Nucleus accumbens (tissue), 56 donors: ENCODE measurements around the gene CCDC60.
"Not testable (repeated sequence)": the region's sequence is repeated elsewhere in the genome, so short reads cannot be mapped to it uniquely, and the experiment has no call there.

ENCODE experiments used
- DNase-seq, 56 donors: peaks; one replicate each; lab custom pipeline; 2025; lab: John Stamatoyannopoulos, UW

CCDC60 gene

DNA sequence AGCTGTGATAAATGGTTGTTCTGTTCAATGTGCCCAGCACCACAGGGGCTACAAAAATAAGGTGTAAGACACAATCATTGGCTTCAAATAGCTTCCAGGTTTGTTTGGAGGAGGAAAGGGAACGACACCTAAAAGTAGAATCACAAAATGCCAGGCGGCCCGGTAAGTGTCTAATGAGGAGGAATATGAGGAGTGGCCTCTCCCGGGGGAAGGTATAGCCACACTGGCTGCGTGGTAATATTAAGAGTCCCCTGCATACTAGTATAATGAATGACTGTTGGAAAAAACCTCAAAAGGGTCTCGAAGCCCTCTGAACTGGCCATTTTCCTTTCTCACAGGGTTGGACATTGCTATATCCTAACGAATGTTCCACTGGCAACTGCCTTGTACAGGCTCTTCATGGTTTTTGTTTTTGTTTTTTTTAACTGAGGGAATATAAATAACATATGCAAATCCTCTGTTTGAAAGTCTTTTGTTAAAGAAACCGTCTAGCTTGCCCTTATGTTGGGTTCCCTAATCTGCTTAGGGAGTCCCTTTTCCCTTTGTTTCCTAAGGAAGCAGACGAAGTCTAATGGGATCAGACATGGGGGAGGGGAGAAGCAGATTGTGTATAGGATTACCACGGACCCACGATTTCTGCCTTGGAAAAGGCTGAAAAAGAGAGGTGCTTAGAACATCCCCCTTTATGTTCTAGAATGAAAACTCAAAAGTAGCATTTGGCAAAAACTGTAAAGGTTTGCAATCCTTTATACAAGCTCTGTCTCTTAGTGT is 4.2 kb downstream of the CCDC60 start:
- DNase-seq: no peak

DNA sequence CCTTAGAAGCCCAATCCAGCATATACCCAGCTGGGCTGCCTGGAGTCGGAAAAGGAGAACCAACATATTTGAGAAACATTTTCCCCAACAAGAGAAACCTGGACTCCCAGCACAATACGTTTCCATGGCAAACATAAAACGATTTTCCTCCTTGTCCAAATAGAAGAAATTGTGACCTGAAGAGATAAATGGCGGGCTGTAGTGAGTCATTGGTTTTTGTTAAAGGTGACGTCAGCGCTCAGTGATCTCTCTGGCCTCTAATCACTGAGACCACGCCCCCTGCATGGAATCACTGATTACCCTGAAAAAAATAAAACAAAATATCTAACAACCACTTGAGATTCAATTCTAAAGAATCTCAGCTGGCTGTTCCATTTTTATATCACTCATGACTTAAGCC is 6.0 kb downstream of the CCDC60 start:
- DNase-seq: no peak

DNA sequence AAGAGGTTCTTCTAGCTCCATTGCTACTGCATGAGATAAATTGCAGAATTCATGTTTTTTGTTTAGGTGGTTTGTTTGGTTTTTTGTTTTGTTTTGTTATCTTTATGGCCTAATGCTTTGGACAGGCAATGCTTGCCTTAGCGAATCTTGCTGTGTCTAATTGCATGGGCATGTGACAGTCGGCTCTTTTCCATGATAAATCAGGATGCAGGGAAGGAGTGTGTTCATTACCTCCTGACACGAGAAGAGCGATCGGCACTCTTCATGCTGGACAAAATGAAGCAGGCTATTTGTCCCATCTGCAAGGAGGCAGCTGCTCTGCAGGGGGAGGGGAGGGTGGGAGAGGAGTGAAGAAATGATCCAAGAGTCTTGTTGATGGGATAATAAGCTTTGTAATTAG is 6.5 kb downstream of the CCDC60 start:
- no peak for DNase-seq

DNA sequence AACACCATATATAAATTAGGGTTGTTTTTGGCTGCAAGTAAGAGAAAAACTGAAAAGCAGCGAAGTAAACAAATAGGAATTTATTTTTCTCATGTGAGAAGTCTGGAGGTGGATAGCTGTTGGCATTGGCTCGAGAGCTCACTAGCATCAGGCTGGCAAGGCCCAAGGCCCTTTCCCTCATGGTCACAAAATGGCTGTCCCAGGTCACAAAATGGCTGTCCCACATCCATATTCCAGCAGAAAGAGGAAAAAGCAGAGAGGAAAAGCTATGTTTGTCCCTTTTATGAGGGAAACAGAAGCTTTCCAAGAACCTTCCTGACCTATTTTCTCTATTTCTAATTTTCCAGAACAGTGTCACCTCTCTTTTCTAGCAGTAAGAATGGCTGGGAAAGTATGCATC is 7.5 kb downstream of the CCDC60 start:
- no peak for DNase-seq

DNA sequence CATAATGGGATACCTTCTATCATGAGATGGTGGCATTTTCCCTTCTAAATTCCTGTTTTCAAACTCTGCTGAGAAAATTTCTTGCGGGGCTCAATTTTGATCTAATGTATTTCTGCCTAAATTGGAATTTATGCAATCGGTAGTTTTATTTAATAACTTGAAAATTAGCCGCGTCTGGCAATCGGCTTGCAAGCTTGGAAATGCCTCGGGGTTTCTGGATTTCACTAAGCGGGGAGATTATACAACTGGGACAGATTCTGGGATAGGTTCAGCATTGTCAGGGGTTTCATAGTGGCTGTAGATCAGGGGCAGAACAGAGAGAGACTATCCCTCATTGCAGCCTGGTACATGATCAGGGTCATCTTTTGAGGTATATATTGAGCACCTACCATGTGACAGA is 8.6 kb downstream of the CCDC60 start:
- DNase-seq: no peak

DNA sequence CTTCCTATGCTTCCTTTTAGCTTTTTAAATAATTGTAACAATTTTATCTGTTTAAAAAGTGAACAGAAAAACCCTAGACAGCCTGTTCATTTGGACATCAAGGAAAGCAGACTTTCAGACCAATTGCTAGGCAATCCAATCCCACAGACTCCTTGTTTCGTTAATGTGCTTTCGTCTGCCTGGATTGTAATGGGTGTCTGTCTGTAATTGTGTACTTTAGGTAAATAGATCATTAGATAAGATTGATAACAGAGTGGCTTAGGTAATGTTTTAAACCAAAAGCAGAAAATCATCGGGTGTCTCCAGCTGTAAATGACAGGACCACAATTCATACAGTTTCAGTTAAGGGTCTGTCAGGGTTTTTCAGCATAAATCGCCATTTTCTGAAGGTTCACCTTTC is 19.6 kb downstream of the CCDC60 start:
- DNase-seq: no peak

DNA sequence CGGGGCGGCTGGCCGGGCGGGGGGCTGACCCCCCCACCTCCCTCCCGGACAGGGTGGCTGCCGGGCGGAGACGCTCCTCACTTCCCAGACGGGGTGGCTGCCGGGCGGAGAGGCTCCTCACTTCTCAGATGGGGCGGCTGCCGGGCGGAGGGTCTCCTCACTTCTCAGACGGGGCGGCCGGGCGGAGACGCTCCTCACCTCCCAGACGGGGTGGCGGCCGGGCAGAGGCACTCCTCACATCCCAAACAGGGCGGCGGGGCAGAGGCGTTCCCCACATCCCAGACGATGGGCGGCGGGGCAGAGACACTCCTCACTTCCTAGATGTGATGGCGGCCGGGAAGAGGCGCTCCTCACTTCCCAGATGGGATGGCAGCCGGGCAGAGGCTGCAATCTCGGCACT is 25.8 kb downstream of the CCDC60 start:
- DNase-seq: not testable (repeated sequence)

DNA sequence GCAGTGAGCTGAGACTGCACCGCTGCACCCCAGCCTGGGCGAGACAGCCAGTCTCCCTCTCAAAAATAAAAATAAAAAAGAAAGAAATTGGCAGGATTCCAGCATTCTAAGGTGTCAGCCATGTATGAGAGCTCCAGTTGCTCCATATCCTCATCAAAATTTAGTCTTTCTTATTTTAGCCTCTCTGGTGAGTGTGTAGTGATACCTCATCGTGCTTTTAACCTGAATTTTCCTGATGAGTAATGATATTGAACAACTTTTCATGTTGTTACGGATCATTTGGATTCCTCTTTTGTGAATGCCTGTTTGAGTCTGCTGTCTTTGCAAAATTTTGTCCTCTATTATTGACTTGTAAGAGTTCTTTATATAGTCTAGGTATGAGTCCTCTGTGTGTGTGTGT is 28.5 kb downstream of the CCDC60 start:
- no peak for DNase-seq

DNA sequence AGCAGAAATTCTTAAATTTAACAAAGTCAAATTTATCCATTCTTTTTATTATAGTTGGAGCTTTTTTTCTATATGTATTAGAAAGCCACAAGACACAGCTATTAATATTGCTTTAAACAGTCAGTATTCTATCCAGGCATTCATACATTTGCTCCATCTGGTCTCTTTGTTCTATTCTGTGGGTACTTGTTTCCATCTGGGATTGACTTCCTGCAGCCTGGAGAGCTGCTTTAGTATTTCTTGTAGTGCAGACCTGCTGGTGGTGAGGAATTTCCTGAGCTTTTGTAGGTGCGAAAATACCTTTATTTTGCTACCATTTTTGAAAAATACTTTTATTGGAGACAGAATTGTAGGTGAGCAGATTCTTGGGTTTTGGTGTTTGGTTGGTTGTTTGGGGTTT is 29.0 kb downstream of the CCDC60 start:
- no peak for DNase-seq

DNA sequence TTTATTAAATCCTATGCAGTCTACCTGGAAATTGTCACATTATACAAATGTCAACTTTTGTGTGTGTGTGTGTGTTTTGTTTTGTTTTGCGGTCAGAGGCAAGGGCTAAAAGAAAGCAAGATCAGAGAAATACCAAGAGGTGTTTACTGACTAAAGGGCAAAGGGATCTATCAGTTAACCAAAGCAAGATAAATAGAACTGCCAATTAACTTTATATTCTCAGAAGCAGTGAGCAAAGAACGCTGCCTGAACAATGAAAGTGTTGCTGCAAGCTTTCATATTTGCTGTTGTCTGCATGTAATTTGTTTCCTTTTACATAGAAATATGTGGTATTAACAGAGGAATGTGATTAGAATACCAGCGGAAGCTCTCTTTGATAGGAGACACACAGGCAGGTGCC is 30.9 kb downstream of the CCDC60 start:
- DNase-seq: no peak

DNA sequence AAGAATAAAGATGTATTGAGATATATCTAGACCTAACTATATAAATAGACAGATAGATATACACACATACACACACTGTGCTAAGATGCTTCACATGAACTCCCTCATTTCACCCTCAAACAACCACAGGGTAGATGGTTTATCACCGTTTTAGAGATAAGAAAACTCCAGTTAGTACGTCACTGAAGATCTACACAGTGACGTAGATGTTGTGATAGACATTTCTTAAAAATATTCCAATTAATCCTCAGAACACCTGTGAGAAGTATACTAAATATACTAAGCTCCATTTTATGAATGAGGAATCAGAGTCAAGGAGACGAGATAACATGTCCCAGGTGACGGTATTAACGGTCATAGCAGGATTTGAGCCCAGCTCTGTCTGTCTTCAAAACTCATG is 31.5 kb downstream of the CCDC60 start:
- DNase-seq: no peak

DNA sequence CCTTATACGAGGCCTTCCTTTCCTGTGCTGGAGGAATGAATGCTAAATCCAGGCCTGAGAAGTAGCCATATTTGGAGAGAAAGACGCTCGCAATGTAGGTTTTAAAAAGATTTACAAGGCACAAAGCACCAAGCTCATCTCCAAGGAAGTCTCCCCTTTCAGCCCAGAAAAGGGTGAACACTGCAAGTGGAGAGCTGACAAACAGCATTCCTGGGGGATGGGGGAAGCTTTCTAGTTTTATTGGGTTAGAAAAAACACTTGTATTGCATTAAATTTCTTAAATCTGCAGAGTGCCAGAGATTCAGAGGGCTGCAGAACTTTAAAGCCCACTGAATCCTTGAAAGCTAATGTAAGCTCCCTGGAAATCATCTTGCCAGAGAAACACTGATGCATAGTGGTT is 34.6 kb downstream of the CCDC60 start:
- no peak for DNase-seq

DNA sequence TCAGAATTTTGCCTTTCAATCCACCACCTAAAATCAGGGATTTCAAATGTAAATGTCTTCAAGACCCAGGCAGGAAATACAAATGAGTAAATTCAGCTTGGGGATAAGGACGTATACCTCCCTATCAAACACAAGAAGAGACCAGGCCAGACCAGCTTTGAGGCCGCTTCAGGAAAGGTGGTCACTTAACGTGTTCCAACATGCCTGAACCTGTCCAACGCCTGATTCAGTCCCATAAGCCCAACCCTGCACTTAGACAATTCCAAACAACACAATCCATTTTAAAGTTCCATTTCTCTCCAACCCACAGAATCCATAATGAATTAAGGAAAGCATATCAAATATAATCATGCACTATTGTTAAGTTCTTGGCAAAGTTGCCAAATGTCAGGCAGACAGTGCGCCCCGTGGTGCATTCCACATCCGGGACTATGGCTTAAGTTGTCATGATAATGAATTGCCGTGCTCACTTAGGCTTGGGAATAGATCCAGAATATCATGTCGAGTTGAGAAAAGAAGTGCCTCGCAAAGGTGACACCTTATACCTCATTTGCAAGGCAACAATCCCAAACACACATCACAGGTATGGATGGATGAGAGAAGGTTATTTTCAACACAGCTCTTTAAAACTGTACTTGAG is 35.5 kb downstream of the CCDC60 start:
- no peak for DNase-seq

DNA sequence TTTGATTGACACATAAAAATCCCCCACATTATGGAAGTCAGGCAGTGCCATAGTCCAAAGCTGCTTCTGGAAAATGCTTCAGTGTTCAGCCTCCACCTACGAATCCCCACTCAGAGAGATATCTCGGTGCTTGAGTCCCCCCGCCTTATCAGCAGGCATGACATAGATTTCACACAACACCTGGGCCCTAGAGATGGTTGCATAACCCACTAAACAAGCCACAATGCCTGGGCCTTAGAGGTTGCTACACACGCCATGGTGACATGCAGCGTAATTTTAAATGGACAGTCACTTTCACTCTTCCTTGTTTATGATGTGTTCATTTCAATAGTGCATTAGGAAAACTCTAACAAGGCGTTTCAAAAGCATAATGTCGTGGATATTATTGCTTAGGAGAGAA is 38.0 kb downstream of the CCDC60 start:
- no peak for DNase-seq

DNA sequence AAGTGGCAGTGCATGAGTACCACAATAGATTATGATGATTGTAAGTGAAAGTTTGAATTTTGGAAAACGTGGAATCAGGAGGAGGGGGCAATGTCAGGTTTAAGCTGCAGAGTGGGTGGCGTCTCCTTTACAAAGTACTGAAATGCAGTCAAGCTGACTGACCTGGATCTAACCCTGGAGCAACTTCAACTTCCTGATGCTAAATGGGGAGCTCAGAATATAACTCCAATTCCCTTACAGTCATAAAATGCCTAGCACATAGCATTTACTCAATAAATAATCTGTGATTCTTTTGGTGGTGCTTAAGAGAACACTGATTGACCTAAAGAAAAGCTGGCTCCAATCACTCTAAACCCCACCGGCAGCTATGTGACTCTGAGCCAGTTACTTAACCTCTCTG is 38.5 kb downstream of the CCDC60 start:
- no peak for DNase-seq

DNA sequence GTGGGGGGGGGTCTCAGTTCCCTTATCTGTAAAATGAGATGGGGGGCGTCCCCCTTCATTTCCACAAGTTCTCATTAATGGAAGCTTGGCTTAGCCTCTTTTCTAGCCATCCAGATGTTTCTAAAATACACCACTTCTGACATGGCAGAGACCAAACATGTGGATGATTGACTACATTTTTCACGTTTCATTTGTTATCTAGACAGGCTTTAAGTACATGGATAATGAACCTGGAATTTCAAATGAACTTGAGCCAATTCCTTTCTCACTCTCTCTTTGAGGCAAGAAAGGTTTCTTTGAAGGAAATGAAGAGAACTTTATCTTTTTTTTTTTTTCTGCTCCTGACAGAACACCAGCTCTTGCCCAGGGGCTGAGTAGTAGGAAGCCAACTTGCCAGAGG is 39.1 kb downstream of the CCDC60 start:
- no peak for DNase-seq

DNA sequence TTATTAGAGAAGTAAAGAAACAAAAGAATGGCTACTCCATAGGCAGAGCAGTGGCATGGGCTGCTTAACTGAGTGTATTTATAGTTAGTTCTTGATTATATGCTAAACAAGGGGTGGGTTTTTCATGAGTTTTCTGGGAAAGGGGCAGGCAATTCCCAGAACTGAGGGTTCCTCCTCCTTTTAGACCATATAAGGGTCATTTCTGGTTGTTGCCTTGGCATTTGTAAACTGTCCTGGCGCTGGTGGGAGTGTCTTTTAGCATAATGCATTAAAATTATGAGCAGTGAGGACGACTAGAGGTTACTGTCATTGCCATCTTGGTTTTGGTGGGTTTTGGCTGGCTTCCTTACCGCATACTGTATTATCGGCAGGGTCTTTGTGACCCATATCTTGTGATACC is 40.1 kb downstream of the CCDC60 start:
- DNase-seq: no peak

DNA sequence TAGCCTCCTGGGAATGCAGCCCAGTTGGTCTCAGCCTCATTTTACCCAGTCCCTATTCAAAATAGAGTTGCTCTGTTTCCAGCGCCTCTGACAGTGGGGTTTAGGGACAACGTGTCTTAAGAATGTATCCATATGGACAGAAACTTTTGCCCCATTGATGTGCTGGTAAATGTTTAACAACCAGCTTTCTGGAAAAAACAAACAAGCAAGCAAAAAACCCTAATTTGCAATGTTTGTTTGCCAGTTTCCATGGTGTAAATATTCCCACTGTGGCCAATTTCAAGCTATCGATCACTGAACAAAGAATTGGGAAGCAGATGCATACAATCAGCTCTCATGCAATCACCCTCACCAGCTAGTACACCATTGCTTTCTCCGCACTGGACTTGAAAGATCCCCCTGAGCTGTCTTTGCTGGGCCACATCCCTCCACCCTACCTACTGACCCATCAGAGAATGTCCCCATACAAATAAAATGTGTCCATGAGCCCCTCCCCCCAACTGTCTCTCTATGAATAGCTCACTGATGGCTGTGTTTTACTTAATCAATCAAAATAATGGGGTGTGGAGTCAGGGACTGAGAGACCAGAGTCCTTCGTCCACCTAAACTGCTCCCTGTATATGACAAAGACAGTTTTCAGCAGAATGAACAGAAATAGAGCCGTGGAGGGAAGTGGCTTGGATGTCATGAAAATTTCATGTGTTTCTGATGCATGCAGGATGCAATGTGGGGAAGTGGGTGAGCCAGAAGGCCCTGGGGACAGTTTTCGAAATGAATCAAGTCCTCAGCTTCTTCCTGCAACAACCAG is 40.8 kb downstream of the CCDC60 start:
- DNase-seq: peak in 17 of 56 donors; percentile 1 to 35 (median 5)

DNA sequence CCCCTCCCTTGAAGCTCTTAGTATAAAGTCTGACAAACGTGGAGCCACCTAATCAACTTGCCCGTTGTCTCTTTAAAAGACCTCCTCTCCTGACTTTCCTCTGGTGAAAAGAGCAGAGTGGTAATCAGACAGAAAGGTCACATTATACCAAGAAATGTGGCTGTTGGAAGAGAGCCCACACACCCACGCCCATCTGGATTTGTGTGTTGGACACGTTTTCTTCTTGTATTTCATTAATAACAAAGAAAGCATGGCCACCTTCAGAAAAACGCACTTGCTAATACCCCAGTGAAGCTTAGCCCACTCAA is 41.3 kb downstream of the CCDC60 start:
- no peak for DNase-seq

DNA sequence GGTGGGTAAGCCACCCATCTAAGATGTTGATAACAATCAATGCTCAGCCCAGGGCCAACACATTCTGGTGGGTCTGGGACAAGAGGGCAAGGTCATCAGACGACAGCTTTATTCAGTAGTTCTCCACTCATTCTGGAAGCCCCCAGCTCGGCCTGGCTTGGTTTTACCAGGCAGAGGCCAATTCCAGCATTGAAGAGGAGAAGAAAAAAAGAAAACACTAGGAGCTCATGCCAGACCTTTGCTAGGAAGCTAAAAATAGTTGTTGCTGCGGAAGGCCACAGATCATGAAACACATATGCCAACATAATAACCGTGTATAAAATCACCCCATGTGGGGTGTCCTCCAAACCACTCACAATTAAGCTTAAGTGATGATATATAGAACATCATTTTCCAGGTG is 44.4 kb downstream of the CCDC60 start:
- DNase-seq: no peak

DNA sequence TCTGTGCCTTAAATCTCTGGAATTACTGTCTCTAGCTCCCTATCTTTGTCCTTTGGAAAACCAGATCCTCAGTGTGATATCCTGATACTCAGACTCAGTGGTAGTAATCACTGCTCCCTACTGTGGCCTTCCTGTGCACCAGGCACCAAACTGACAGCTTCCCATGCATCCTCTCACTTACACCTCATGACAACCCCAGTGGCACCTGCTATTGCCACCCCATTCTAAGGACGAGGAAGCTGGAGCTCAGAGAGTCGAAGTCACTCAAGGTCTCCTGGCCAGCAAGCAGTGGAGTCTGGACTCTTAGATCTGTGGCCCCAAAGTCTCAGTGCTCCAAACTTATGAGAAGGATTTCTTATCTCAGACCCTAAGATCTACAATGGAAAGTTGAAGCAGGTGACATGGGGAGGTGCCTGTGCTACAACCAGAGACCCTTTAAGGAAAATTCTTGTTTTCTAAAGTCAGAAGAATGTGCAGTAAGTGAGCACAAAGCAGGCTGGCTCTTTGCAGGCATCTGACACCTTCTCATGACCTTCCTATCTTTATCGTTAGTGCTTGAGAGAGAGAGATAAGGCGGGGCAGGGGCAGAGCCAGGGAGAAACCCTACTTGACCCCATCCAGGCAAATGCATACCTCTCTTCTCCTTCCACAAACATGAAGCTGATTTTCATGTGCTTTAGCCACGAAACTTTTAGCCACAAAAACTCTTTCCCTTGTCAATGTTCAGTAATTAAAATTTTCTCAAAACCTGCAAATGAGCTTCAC is 47.1 kb downstream of the CCDC60 start:
- DNase-seq: no peak
